Tibial nerve (tissue), 3 donors: Measurements from ENCODE around the gene GART.

Experiments
- POLR2A ChIP-seq, 2 donors: fragments of 450-650 bp; IDR thresholded peaks; one replicate each; pipeline ENCODE4 v1.6.1; 2017; ENCODE audit warnings: antibody characterized with exemption in 2 of 2, mild to moderate bottlenecking in 2 of 2, moderate library complexity in 2 of 2
- TF ChIP-seq, protein P1 (sequence below), 5 experiments: fragments of 200-600 bp in 3 of 5; fragments of 450-650 bp in 2 of 5; sonication (generic) in 3 of 5; IDR thresholded peaks; one replicate each; pipeline ENCODE4 v1.5.1; 2016 to 2019; ENCODE audit warnings: antibody characterized with exemption in 5 of 5, mild to moderate bottlenecking in 3 of 5, moderate library complexity in 2 of 5

DNA sequence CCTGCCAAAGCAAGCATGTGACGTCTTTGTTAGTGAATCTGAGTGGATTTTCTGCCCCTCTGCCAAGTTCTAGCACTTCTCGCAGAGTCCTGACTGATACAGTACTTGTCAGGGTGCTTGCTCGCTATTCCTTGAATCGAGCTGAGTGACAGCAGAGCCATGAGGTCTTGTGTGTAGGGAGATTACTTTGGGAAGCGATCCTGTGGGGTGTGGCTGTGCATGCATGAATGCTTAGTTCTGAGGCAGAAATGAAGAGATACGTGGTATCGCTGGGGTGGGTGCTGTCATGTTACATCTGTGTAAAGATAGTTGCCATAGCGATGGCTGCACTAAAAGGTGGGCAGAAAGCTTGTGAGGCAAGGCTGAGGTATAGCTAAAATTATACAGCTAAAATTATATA, 31.1 kb downstream of the GART start:
- TF ChIP-seq, protein P1, sequence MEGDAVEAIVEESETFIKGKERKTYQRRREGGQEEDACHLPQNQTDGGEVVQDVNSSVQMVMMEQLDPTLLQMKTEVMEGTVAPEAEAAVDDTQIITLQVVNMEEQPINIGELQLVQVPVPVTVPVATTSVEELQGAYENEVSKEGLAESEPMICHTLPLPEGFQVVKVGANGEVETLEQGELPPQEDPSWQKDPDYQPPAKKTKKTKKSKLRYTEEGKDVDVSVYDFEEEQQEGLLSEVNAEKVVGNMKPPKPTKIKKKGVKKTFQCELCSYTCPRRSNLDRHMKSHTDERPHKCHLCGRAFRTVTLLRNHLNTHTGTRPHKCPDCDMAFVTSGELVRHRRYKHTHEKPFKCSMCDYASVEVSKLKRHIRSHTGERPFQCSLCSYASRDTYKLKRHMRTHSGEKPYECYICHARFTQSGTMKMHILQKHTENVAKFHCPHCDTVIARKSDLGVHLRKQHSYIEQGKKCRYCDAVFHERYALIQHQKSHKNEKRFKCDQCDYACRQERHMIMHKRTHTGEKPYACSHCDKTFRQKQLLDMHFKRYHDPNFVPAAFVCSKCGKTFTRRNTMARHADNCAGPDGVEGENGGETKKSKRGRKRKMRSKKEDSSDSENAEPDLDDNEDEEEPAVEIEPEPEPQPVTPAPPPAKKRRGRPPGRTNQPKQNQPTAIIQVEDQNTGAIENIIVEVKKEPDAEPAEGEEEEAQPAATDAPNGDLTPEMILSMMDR (IDR thresholded peaks at IDR 0.05): no peak
- no peak for TF ChIP-seq POLR2A (IDR thresholded peaks at IDR 0.05)
